Measurements from ENCODE around the gene CRIM1.

The CRIM1 gene

DNA sequence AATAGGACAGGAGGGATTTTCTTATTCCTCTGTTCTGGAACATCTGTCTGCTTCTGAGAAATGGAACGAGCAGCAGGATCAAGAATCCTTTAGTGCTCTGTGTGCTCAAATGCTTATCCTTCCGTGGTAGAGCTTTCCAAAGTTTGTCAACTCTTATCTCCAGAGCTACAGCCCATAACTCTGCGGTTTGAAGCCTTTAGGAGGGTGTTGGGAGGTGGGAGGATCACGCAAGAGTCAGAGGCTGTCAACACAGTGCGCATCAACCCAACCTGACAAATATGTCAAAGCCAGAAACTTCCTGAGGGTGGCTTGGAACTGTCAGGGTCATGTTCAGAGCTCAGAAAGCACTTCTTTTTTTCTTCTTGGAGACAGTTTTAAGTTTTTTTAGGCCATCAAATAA, 95.9 kb downstream of the CRIM1 start:
- DNase-seq (ENCODE audit: low read depth in 1 of 2, low spot score in 1 of 2) = no peak

DNA sequence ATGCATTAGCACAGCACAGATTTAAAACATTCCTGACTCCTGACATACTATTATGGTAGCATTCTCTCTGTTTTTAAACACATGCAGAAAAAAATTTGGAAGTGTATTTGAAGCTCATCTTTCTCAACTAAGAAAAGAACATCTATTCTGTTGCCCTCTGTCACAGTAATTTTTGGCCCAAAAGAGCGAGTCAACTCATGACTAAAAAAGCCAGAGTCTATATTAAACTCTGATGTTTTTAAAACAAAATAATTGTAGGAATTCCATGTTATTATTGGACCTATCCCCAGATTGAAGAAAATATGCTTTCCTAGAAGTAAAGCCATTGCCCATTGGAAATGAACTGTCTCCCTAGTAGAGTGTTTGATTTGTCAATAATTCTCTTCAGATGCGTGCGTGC, 96.7 kb downstream of the CRIM1 start:
- no peak for DNase-seq (ENCODE audit: low read depth in 1 of 2, low spot score in 1 of 2)

DNA sequence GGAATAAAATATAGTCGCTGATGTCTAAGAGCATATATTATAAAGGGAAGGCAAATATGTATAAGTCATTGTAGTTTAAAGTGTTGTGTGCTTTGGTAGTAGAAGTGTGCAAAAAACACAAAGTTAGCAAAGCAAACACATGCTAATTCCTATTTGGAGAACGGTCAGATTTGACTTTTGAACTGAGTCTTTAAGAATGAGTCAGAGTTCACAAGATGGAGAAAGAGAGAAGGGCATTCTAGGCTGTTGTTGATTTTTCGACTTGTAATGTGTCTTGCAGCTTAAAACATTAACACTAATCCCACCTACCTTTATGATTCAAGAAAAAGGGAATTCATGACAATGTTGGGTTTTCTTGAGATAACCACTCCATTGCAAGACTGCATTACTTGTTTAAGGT, 98.1 kb downstream of the CRIM1 start:
- DNase-seq (ENCODE audit: low read depth in 1 of 2, low spot score in 1 of 2) = no peak

DNA sequence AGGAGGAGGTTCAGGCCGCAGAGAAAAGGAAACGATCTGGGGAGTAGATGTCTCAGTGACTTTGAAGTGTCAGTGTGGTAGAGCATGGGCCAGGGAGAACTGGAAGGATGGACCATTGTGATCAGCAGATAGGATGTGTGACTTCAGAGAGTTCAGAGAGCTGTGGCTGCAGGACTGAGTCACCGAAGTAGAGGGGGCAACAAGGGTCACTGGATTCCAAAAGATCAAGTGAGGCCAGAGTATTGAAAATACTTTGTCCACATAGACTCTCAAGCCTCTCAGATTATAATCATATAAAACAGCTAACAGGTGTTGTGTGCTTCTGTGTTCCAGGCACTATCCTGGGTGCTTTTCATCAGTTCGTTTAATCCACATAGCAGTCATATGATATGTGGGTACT, 99.4 kb downstream of the CRIM1 start:
- no peak for DNase-seq (ENCODE audit: low read depth in 1 of 2, low spot score in 1 of 2)

DNA sequence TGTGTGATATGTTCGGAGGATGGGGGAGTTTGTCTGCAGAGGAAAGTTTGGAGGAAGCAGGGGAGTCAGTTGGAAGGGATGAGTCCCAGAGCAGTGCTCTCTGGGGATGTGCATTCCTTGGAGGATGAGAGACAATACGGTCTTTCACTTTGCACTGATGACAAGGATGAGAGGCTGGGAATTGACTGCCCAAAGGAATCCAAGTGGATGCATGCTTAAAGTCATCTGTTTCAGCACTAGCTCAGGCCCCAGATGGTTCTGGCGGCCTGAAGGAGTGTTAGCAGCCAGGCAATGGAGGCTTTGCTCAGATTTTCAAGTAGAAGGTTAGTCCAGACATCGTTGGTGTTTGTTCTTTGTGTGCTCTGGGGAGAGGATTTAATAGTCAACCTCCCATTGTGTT, 100.2 kb downstream of the CRIM1 start:
- no peak for DNase-seq (ENCODE audit: low read depth in 1 of 2, low spot score in 1 of 2)

DNA sequence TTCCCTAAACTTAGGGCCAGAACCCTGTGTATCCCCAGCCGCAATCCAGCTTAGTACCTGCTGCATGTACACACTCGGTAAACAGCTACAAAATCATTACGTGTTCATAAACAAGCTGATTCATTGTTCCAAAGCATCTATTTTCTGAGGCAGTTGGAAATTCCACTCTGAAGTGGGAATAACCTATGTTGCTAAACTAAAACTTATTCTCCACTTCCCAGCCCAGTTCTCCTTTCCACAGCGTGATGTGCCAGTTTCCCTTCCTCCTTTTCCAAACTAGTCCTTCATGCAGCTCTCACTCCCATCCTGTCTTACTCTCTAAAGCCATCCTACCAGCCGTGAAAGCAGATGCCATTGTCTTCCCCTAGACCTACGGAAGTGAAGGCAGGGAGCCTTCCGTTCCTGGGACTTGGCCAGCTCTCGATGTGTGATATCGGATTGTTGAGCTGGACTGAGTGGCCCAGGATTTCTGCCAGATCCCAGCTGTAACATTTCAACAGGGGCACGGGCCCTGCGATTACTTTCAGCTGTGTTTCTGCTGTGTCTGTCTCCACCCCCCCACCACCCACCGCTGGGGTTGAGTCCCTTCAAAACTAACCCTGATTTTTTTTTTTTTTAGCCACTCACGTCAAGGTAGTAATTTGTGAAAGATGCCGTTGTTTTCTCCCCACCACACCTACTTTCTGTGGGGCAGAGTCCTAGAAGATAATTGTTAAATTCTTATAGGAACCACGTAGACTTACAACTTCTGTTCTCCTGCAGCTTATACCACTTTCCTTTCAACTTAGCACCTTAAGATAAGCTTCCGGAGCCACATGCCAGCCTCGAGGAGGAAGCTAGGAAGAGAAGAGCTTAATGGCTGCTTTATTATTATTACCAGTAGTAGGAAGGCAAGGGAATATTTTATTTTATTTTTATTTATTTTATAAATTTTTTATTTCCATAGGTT, 100.9 kb downstream of the CRIM1 start:
- DNase-seq (ENCODE audit: low read depth in 1 of 2, low spot score in 1 of 2) = no peak

DNA sequence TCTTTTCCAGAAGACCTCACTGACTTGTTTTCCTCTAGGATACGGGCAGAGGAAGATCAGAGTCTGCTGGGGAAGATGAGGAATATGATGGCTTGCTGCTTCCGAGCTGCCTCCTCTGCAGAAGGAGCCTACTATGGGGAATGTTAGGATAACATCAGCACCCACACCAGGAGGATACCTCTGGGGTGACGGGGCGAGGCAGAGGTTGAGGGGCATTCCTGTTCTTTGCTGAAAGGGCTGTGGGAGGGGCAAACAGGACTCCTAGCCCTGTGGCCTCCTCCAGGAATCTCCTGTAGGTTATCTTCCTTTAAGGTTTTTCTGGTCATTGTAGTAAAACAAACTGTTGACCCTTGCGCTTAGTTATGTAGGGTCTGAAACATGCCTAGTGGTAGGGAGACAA, 102.5 kb downstream of the CRIM1 start:
- no peak for DNase-seq (ENCODE audit: low read depth in 1 of 2, low spot score in 1 of 2)

DNA sequence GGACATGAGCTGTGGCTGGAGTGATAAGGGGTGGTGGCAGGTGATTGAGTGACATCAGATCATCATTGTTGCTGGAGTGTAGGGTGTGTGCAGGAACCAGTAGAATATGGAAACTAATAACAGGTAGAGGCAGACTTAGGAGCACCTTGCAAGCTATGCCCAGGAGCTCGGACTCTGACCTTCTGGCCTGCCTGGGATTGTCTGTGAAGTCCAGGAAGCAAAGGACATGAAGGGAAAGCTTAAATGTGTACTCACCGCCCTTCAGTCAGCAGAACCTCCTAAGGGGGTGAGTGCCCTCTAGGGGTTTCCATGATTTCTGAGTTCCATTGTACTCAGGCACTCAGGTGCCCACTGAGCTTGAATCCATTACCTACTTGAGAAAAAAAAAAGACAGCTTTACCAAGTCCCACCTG, 104.2 kb downstream of the CRIM1 start:
- DNase-seq (ENCODE audit: low read depth in 1 of 2, low spot score in 1 of 2) = no peak

DNA sequence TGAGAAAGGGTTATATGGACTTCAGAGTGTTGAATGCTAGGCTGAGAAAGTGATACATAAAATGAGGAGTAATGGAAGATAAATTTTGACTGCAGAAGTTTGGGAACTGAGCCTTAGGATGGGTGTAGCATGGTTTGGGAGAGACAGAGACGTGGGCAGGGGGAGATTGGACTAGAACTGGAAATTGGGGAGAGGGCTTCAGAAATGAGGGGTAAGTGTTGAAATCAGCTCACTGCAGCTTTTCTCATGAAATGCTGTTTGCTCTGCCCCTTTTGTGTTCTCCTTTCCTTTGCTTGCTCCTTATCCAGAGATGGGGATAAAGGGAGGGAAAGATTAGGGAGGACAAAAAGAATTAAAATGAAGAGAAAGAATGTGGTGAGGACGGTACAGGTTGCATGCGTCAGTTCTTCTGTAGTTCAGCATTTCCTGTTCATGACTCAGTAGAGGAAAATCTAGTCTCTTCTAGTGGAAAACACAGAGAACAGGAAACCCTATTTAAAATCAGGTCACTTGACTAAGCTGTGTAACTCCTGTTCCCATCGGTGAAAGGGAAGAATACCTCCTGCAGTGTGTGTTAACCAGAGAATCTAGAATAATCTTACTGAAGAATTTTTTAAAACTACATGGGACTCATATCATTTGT, 105.6 kb downstream of the CRIM1 start:
- DNase-seq (ENCODE audit: low read depth in 1 of 2, low spot score in 1 of 2) = no peak

DNA sequence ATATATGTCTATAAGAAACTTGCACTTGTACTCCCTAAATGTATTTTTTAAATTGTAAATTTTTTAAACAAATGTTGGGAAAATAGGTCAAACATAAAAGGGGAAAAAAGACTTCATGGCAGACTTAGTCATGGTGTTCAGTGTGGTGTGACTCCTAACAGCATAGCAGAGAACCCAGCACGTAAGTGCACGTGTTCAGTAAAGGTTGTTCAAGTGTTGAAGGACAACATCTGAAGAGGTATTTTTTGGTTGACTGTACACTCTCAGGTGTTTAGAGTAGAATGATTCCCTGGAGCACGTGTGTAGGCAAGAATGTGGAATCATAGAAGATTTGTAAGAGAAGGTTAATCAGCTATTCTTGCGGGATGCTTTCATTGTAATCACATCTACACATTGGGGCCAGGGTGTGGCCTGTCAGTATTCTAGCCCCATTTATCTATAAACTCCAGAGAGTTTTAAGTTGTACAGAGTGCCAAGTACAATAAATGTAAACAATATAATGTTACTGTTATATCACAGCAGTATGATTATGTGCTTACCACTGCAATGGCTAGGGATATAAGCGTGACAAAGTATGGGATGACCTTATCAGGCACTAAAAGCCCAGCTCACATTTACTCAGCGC, 106.8 kb downstream of the CRIM1 start:
- DNase-seq (ENCODE audit: low read depth in 1 of 2, low spot score in 1 of 2) = no peak

DNA sequence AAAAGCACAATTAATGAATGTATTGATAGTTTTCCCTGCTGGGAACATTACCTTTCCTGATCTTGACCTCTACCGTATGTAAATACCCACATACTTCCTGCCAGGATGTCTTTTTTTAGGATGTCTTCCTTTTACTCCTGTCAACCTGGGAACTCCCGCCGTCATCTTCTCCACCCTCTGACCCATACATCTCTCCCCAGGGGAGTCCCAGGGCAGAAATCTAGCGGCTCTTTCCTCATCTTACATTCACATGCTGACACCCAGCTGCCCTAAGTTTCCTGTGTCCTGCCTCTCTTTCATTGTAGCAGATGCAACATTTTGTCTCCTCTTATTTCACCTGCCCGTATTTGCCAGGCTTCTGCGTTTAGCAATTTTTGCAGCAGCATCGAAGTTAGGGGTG, 107.8 kb downstream of the CRIM1 start:
- no peak for DNase-seq (ENCODE audit: low read depth in 1 of 2, low spot score in 1 of 2)

DNA sequence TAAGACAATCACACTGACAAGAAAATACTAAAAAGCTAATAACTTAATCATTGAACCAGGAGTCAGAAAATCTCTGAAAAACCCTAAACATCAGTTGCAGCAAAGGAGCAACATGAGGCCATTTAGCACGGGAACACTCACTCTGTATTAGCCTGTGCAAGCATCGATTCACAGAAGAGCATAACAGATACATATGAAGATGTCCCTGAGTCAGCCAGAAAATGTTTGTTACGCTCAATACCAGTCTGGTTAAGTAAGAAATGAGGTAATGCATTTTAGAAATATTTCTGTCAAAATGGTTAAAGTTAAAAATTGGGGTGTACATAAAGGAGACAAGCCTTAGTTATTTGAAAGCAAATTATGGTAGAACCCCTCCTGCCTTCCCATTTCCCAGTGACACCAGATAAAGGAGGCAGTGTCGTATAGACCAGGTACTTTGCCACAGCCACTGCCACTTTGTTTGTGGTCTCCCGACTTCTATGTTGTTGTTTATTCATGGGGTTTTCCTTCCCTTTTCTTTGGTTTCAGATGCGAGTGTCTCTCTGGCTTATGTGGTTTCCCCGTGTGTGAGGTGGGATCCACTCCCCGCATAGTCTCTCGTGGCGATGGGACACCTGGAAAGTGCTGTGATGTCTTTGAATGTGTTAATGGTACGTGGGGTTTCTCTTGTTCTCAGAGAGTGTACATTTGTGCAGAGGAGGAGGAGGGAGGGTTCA, 108.6 kb downstream of the CRIM1 start:
- DNase-seq (ENCODE audit: low read depth in 1 of 2, low spot score in 1 of 2) = no peak

DNA sequence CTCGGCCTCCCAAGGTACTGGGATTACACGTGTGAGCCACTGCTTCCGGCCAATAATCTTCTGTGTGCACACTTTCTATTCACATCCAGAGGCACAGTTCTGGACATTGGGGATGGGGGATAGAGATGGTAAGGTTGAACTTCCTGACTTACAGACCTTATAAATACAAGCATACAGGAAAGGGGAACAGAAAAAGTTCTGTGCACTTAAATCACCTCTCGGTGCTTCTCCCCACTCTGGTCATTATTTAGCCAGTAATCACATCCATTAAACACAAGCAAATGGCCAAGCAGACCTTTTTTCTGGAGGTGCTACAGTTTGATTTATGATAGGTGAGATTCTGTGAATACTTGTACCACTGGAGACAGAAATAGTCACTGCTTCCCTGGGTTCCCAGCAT, 110.6 kb downstream of the CRIM1 start:
- DNase-seq (ENCODE audit: low read depth in 1 of 2, low spot score in 1 of 2) = no peak

DNA sequence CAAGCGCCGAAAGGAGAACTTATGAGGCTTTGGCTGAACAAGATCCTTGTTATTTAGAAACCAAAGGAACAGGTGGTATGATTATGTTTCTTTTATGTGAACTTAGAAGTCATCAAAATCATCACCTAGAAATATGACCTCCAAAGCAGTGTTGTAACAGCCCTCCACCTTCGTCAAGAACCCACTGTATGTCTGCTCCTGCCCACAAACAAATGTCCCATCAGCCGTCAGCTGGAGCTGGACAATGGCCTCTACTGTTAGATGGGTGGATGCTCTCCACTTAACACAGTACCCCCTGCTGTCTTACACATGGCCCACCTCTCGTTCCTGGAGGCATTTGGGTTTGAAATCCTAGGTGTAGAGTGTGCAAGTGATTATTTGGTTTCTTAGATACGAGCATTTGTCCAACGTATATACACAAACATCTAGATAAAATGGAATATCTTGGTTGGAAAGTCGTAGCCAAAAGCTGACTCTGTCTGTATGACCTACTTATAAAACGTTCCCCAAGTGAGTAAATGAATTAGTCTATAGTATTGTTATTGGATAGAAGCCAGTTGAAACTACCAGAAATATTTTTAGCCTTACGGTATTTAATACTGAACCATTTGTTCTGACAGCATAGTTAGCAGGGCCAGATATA, 113.0 kb downstream of the CRIM1 start:
- DNase-seq (ENCODE audit: low read depth in 1 of 2, low spot score in 1 of 2) = no peak

DNA sequence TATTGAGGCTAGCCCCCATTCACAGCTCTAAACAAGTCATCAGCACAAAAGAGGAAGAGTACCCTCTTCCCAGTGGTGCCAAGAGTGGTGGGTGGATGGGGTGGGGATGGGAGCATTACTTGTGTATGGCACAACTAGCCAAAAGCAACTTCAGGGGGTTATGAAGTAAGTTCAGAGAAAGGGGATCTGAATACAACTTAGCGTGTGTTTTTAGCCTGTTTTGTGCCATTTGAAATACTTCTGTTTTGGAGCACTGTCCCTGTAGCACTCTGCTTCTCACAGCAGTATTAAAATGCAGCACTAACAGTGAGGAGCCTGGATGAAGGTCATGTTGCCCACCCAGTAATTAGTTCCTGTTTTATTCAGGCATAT, 113.5 kb downstream of the CRIM1 start:
- DNase-seq (ENCODE audit: low read depth in 1 of 2, low spot score in 1 of 2) = no peak

DNA sequence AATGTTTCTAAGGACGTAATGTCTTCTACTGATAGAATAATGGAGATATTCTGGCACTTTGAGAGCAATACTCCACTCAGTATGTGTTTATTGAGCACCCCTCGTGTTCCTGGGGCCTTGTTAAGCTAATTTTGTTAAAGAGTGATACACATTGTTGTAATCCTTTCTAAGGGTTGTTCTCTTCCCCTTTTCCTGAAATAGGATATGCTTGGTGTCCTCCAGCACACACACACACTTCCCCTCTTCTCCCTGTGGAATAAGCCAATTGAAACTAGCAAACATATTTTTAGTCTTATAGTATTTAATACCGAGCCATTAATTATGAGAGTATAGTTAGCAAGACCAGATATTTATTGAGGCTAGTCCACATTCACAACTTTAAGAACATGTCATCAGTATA, 114.1 kb downstream of the CRIM1 start:
- no peak for DNase-seq (ENCODE audit: low read depth in 1 of 2, low spot score in 1 of 2)

DNA sequence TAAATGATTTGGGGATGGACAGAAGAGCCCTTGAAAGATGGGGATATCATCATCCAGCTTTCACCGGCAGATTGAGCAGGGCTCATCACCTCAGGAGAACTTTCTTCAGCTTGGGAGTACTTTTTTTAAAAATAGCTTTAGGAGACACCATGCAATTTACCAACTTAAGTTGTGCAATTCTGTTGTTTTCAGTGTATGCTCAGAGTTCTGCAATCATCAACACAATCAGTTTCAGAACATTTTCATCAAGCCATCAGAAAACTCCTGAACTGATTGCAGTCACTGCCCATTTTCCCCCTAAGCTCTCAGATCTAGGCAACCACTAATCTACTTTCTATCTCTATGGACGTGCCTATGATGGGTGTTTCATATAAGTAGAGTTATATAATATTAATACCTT, 117.7 kb downstream of the CRIM1 start:
- DNase-seq (ENCODE audit: low read depth in 1 of 2, low spot score in 1 of 2) = no peak

DNA sequence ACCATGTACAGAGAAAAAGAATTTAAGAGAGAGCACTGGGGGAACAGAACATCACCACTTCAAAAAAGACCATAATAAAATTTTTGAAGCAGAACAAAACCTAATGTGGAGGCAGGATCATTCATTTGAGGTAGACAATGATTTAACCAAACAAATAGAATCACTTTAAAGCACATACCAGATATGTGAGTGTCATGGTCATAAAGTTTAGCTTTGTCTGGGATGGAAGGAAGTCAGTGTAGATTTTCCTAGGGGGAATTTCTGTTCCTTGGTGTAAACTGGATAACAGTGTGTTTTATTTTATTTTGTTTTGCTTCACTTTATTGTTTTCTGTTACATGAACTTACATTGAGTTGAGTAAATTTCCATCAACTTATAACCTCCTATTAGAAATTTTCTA, 120.8 kb downstream of the CRIM1 start:
- no peak for DNase-seq (ENCODE audit: low read depth in 1 of 2, low spot score in 1 of 2)

DNA sequence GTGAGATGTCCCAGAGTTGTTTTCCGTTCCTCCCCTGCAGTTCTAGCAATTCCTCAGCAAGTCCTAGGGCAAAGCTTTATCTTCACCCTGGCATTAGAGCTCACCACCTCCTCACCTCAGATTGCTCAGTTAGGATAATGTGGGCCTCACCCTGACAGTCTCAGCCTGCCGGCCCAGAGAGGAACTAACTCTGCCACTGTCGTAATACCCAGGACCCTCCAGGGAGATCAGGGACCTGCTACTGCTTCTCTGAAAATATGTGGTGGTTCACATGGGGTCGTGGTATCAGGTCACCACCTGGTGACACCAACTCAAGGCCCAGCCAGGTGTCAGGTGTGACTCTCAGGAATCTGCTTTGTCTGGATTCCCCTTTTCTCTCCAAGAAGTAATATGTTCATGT, 121.7 kb downstream of the CRIM1 start:
- no peak for DNase-seq (ENCODE audit: low read depth in 1 of 2, low spot score in 1 of 2)

DNA sequence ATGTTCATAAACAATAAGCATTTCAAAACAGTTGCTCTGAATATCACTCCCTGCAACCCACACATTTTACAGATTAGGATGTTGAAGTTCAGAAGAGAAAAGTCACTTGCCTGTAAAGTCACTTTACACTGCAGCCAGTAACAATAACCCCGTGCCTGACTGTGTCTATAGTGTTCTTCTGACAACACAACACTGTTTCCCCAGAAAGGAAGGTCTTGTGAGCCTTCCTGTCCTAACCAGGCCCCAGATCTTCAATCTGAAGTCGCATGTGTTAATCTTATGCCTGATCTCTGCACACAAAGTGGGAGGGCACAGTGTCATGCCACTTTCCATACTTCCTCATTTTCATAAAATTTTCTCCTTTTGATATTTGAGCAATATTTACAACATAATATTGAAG, 122.2 kb downstream of the CRIM1 start:
- DNase-seq (ENCODE audit: low read depth in 1 of 2, low spot score in 1 of 2) = no peak

DNA sequence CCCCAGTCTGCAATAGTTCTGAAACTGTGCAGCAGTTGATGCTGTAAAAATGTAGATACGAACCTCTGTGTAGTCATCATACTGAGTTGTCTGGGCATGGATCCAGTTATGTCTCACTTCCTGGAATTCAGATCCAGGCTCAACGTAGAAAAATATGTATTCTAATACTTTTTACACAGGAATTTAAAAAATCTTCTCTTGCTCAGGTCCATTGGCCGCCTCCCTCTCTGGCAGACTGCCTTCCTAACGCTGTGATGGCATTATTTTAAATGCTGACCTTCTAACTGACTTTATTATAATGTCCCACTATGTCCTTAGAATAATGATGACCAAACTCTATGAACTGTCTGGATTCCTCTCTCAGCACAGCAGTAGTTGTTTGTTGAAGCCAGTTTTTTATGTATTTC, 122.8 kb downstream of the CRIM1 start:
- DNase-seq (ENCODE audit: low read depth in 1 of 2, low spot score in 1 of 2) = no peak

Measured in stimulated activated CD4-positive, alpha-beta T cell treated with anti-CD3 and anti-CD28 coated beads, Interleukin-15, amount 100 ng/mL, for 1 hour (primary cell).